Hepatocyte (in vitro differentiated cells): ENCODE results near the gene BST1. TPM values are rescaled to one million over a fixed set of nuclear protein-coding genes. Genes with fewer than 3 reads are reported as not detected.

Experiments
- DNase-seq: peaks from one replicate; pipeline ENCODE4 v3.0.0-alpha.2; 2016; ENCODE audit warnings: low spot score
- H2AFZ ChIP-seq: fragments of 200-600 bp; sonication (generic); 2 replicates; pipeline ENCODE4 v1.6.0; 2016; ENCODE audit warnings: antibody characterized with exemption, mild to moderate bottlenecking
- H3K27ac ChIP-seq: fragments of 200-600 bp; sonication (generic); 2 replicates; pipeline ENCODE4 v1.5.1; 2016; ENCODE audit warnings: mild to moderate bottlenecking
- H3K27me3 ChIP-seq: fragments of 200-600 bp; sonication (generic); 2 replicates; pipeline ENCODE4 v1.6.1; 2016
- H3K36me3 ChIP-seq: fragments of 200-600 bp; sonication (generic); replicated peaks from 2 replicates; pipeline ENCODE4 v1.5.1; 2016; ENCODE audit warnings: low read depth; ENCODE audit not compliant: insufficient read depth
- H3K4me1 ChIP-seq: fragments of 200-600 bp; sonication (generic); 2 replicates; pipeline ENCODE4 v1.5.1; 2016; ENCODE audit warnings: mild to moderate bottlenecking, moderate library complexity; ENCODE audit not compliant: insufficient read depth
- H3K4me2 ChIP-seq: fragments of 200-600 bp; sonication (generic); 2 replicates; pipeline ENCODE4 v1.6.0; 2016
- H3K4me3 ChIP-seq: fragments of 200-600 bp; sonication (generic); 2 replicates; pipeline ENCODE4 v1.5.1; 2016; ENCODE audit warnings: mild to moderate bottlenecking
- H3K79me2 ChIP-seq: fragments of 200-600 bp; sonication (generic); 2 replicates; pipeline ENCODE4 v1.6.0; 2017; ENCODE audit warnings: mild to moderate bottlenecking
- H3K9me2 ChIP-seq: fragments of 200-600 bp; sonication (generic); replicated peaks from 2 replicates; pipeline ENCODE4 v1.6.0; 2017; ENCODE audit warnings: mild to moderate bottlenecking; ENCODE audit not compliant: insufficient read depth
- H3K9me3 ChIP-seq: fragments of 200-600 bp; sonication (generic); 2 replicates; pipeline ENCODE4 v1.5.1; 2016; ENCODE audit warnings: low read depth, mild to moderate bottlenecking
- H4K20me1 ChIP-seq: fragments of 200-600 bp; sonication (generic); 2 replicates; pipeline ENCODE4 v1.6.0; 2016; ENCODE audit warnings: mild to moderate bottlenecking; ENCODE audit not compliant: insufficient read depth, poor library complexity, severe bottlenecking
- CTCF ChIP-seq: fragments of 200-600 bp; sonication (generic); IDR thresholded peaks from 2 replicates; pipeline ENCODE4 v1.5.1; 2016; ENCODE audit warnings: antibody characterized with exemption, mild to moderate bottlenecking; ENCODE audit not compliant: poor library complexity
- EZH2 ChIP-seq: fragments of 200-600 bp; sonication (generic); IDR thresholded peaks from 2 replicates; pipeline ENCODE4 v1.6.1; 2016; ENCODE audit warnings: antibody characterized with exemption, mild to moderate bottlenecking, borderline replicate concordance
- EZH2phosphoT487 ChIP-seq: fragments of 200-600 bp; sonication (generic); IDR thresholded peaks from one replicate; pipeline ENCODE4 v1.6.1; 2018; ENCODE audit warnings: antibody characterized with exemption, mild to moderate bottlenecking, low read depth, moderate library complexity; ENCODE audit not compliant: unreplicated experiment, severe bottlenecking
- WGBS: methylation state at CpG from one replicate; pipeline ENCODE4 v1.1.6; 2016; ENCODE audit warnings: low lambda C conversion rate; ENCODE audit errors: missing lambda C conversion rate; 5-methylcytosine and 5-hydroxymethylcytosine counted together
- polyA plus RNA-seq: library from polyadenylated mRNA; unstranded; fragments of >200 nt; fragmentation: Nextera tagmentation; extraction: Ambion mirVana; gene quantifications from 2 replicates; pipeline ENCODE4 v1.2.1, GENCODE V29; 2016
- total RNA-seq: library from RNA; depleted of rRNA; stranded (reverse); fragments of >200 nt; gene quantifications from 2 replicates; pipeline ENCODE4 v1.2.3, GENCODE V29; 2014

BST1 gene
- total and polyA plus RNA-seq, 2 experiments from 2014 or later, result 3.5 to 3.7 TPM

GRCh38 chr4:15657366-15657765 lies 45.5 kb upstream of the BST1 start:
- no peaks in the 10 kb centered on the region for H4K20me1 ChIP-seq
- H3K9me3 ChIP-seq, result no peaks in the 10 kb centered on the region
- DNase-seq, result no peak
- H3K9me2 ChIP-seq, result no peaks in the 10 kb centered on the region
- no peak overlapping the region for H3K4me2 ChIP-seq
- H3K27me3 ChIP-seq, result no peaks in the 10 kb centered on the region
- H3K27ac ChIP-seq, result no peak overlapping the region
- peaks cover 23% of the 10 kb centered on the region for H3K79me2 ChIP-seq
- peaks cover 23% of the 10 kb centered on the region for H3K4me1 ChIP-seq
- no peaks in the 10 kb centered on the region for H3K36me3 ChIP-seq
- no peak overlapping the region for H2AFZ ChIP-seq
- TF ChIP-seq EZH2 (no peak), EZH2phosphoT487 (no peak), CTCF (no peak)
- no peak overlapping the region for H3K4me3 ChIP-seq

- Histone ChIP-seq H3K4me2 (no peak overlapping the region), H3K4me3 (no peak overlapping the region), H3K4me1 (peaks cover 14% of the 10 kb centered on the region), H3K27ac (no peak overlapping the region), H3K9me2 (no peaks in the 10 kb centered on the region), H3K79me2 (peaks cover 14% of the 10 kb centered on the region), H3K27me3 (no peaks in the 10 kb centered on the region), H3K9me3 (no peaks in the 10 kb centered on the region), H3K36me3 (no peaks in the 10 kb centered on the region), H2AFZ (no peak overlapping the region), H4K20me1 (no peaks in the 10 kb centered on the region)
- DNase-seq, result no peak
- no peak for TF ChIP-seq EZH2
- TF ChIP-seq CTCF, result no peak
- TF ChIP-seq EZH2phosphoT487, result no peak
- WGBS, result 72% methylated on average over 4 of the region's 4 CpGs
Observed at GRCh38 chr4:15658136-15658770, 44.6 kb upstream of the BST1 start.

- Histone ChIP-seq H4K20me1 (no peaks in the 10 kb centered on the region), H3K9me2 (no peaks in the 10 kb centered on the region), H3K79me2 (peaks cover 9% of the 10 kb centered on the region), H3K27ac (no peak overlapping the region), H3K9me3 (no peaks in the 10 kb centered on the region), H3K4me3 (no peak overlapping the region), H2AFZ (no peak overlapping the region), H3K4me1 (peaks cover 9% of the 10 kb centered on the region), H3K27me3 (no peaks in the 10 kb centered on the region), H3K4me2 (no peak overlapping the region), H3K36me3 (no peaks in the 10 kb centered on the region)
- 92% methylated on average over 2 of the region's 2 CpGs for WGBS
- no peak for DNase-seq
- TF ChIP-seq EZH2 (no peak), CTCF (no peak), EZH2phosphoT487 (no peak)
Observed at GRCh38 chr4:15658781-15659180, 44.1 kb upstream of the BST1 start.
